Duodenal mucosa (tissue), 2 donors: Measurements from ENCODE around the gene AKAP13.

Source experiments
- H3K27ac ChIP-seq: one replicate; pipeline ENCODE4 v1.7.0; 2013; ENCODE audit warnings: low read depth, low read length
- H3K27me3 ChIP-seq, 2 donors: one replicate each; pipeline ENCODE4 v1.7.0; 2013; ENCODE audit warnings: low read length in 2 of 2, control low read depth in 1 of 2; ENCODE audit not compliant: insufficient read depth in 2 of 2, control insufficient read depth in 1 of 2
- H3K36me3 ChIP-seq, 2 donors: one replicate each; pipeline ENCODE4 v1.7.0; 2013; ENCODE audit warnings: low read length in 2 of 2, control low read depth in 1 of 2; ENCODE audit not compliant: insufficient read depth in 2 of 2, control insufficient read depth in 1 of 2
- H3K4me1 ChIP-seq, 2 donors: one replicate each; pipeline ENCODE4 v1.7.0; 2013; ENCODE audit warnings: low read length in 2 of 2, control low read depth in 1 of 2; ENCODE audit not compliant: insufficient read depth in 2 of 2, control insufficient read depth in 1 of 2
- H3K4me3 ChIP-seq, 2 donors: one replicate each; pipeline ENCODE4 v1.7.0; 2013; ENCODE audit warnings: low read length in 2 of 2, low read depth in 1 of 2
- H3K9ac ChIP-seq, 2 donors: one replicate each; pipeline ENCODE4 v1.7.0; 2013; ENCODE audit warnings: low read length in 2 of 2, low read depth in 1 of 2
- H3K9me3 ChIP-seq, 2 donors: one replicate each; pipeline ENCODE4 v1.7.0; 2013; ENCODE audit warnings: low read length in 2 of 2, control low read depth in 1 of 2; ENCODE audit not compliant: control insufficient read depth in 1 of 2

The AKAP13 gene

DNA sequence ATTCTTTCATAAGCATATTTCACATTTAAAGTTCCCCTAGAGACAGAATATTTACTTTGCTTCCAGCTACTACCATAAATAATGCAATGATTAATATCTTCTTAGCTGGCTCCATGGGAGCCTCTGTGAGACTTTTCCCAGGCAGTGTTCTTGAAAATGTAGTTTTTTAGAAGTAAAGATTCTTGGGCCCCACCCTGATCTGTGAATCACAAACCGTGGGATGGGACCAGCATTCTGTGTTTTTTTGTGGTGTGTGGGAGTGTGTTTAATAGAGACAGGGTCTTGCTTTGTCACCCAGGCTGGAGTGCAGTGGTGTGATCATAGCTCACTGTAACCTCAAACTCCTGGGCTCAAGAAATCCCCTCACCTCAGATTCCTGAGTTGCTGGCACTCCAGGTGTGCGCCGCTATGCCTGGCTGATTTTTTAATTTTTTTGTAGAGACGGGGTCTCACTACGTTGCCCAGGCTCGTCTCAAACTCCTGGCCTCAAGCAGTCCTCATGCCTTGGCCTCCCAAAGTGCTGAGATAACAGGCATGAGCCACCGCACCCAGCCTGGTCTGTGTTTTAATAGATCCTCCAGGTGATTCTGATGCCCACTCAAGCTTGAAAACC is 331.3 kb downstream of the AKAP13 start:
- no peak overlapping the region for H3K4me3 ChIP-seq
- peaks cover 43 to 60% of the 10 kb centered on the region in 2 donors for H3K36me3 ChIP-seq
- no peaks in the 10 kb centered on the region for H3K9me3 ChIP-seq
- H3K9ac ChIP-seq, result no peak overlapping the region
- H3K27me3 ChIP-seq, result no peaks in the 10 kb centered on the region
- peaks cover 16 to 18% of the 10 kb centered on the region in 2 donors for H3K4me1 ChIP-seq
- H3K27ac ChIP-seq, result no peak overlapping the region

DNA sequence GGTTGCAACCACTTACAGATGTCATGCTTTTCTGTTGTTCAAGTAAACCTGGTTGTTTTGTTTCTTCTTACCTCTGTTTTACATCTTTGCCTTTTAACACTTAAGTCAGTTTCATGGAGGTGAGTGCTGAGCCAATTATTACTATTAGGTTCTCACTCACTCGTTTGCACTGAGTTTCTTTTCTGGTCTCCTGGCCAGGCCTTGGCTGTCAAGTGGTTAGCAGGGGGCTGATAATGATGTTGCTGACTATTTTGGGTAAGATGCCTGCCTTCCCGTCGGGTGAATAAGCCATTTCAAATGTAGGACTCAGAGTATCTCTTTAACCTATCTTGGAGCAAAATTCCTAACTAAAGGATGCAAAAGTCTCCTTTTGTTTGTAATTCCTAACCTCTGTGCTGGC is 335.9 kb downstream of the AKAP13 start:
- Histone ChIP-seq H3K4me3 (no peak overlapping the region), H3K27ac (no peak overlapping the region), H3K9ac (no peak overlapping the region), H3K9me3 (no peaks in the 10 kb centered on the region), H3K4me1 (no peaks in the 10 kb centered on the region), H3K27me3 (no peaks in the 10 kb centered on the region), H3K36me3 (peaks cover 57 to 91% of the 10 kb centered on the region in 2 donors)

DNA sequence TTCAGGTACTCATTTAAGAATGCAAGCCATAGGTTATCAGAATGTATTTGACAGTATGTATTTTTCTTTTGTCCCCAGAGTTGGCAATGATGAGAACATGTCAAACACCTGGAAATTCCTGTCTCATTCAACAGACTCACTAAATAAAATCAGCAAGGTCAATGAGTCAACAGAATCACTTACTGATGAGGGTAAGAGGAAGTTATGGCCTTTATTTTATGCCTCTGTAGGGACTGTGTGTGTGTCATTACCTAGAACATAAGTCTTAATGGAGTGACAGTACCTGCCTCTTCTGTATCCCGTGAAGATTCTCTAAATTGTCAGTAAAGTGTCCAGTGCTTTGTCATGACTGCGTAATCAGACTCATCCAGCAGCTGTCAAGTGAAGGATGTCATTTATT is 336.8 kb downstream of the AKAP13 start:
- H3K27me3 ChIP-seq, result no peaks in the 10 kb centered on the region
- H3K4me3 ChIP-seq, result no peak overlapping the region
- peaks cover 53 to 89% of the 10 kb centered on the region in 2 donors for H3K36me3 ChIP-seq
- no peak overlapping the region for H3K9ac ChIP-seq
- H3K4me1 ChIP-seq, result no peaks in the 10 kb centered on the region
- H3K9me3 ChIP-seq, result no peaks in the 10 kb centered on the region
- H3K27ac ChIP-seq, result no peak overlapping the region

DNA sequence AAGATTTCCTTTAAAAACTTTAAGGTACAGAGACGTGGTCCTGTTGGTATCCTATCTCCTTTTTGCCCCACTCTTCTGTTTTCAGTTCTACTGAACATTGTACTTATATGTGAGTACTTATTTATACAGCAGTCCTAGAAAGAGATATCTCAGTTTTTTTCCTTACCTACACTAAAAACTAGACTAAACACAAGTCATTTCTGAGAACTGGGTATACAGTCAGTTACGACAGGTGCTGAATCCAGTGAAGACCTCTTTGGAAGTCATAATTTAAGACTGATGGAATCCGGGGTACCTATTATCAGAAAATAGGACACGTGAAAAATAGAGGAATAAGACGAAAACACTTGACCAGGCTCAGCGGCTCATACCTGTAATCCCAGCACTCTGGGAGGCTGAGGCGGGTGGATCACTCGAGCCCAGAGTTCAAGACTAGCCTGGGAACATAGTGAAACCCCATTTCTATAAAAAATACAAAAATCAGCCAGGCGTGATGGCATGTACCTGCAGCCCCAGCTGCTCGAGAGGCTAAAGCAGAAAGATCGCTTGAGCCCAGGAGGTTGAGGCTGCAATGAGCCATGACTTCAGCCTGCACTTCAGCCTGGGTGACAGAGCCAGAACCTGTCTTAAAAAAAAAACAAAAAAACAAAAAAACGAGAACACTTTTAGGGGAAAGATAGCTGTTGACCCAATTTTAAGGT is 338.0 kb downstream of the AKAP13 start:
- Histone ChIP-seq H3K27ac (no peak overlapping the region), H3K27me3 (no peaks in the 10 kb centered on the region), H3K9me3 (no peaks in the 10 kb centered on the region), H3K4me1 (no peaks in the 10 kb centered on the region), H3K9ac (no peak overlapping the region), H3K4me3 (no peak overlapping the region), H3K36me3 (peaks cover 60 to 90% of the 10 kb centered on the region in 2 donors)

DNA sequence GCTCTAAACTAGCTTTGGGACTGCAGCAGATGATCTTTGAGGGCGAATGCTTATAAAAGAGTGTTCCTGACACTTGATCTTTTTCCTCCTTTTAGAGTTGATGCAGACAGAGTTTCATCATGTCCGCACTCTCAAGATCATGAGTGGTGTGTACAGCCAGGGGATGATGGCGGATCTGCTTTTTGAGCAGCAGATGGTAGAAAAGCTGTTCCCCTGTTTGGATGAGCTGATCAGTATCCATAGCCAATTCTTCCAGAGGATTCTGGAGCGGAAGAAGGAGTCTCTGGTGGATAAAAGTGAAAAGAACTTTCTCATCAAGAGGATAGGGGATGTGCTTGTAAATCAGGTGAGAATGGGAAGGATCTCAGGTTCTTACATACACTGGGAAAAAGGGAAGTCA is 338.6 kb downstream of the AKAP13 start:
- H3K36me3 ChIP-seq, result peaks cover 62 to 91% of the 10 kb centered on the region in 2 donors
- peaks cover under 1 to 1% of the 10 kb centered on the region in 2 donors for H3K4me1 ChIP-seq
- no peaks in the 10 kb centered on the region for H3K27me3 ChIP-seq
- no peak overlapping the region for H3K4me3 ChIP-seq
- H3K27ac ChIP-seq, result no peak overlapping the region
- no peaks in the 10 kb centered on the region for H3K9me3 ChIP-seq
- H3K9ac ChIP-seq, result no peak overlapping the region

DNA sequence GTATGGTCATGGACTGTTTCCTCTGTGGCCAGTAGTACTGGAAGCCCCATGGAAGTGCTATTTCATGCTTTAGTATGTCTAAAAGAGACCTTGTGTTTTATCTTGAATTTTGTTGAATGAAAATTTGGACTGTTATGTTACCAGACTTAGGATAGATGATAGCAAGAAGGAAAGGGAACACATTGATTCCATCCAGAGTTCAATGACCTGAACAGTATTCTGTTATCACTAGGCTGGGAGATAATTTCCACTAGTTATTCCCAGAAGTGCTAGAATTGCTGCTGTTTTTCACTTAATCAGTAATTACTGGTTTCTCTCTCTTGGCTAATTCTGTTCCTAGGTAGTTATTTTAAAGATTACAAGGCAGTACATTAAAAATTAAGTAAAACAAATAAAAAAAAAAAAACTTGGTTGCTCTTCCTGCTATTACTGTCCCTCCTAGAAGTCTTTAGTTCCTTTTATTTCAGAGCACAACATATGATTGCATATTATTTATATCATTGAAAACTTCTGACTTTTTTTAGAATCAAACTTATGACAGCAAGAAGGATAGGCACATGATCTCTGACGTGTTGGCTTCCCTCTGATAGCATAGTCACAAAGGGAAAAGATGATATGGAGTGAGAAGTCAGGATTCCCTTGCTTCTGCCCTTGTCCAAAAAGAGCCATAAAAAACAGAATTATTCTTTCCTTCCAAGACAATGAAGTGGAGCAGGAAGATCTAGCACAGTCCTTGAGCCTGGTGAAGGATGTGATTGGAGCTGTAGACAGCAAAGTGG is 342.2 kb downstream of the AKAP13 start:
- H3K9me3 ChIP-seq, result no peaks in the 10 kb centered on the region
- H3K36me3 ChIP-seq, result peaks cover 63 to 97% of the 10 kb centered on the region in 2 donors
- H3K9ac ChIP-seq, result no peak overlapping the region
- no peak overlapping the region for H3K4me3 ChIP-seq
- H3K4me1 ChIP-seq, result peaks cover 3 to 14% of the 10 kb centered on the region in 2 donors
- H3K27me3 ChIP-seq, result no peaks in the 10 kb centered on the region
- H3K27ac ChIP-seq, result no peak overlapping the region

DNA sequence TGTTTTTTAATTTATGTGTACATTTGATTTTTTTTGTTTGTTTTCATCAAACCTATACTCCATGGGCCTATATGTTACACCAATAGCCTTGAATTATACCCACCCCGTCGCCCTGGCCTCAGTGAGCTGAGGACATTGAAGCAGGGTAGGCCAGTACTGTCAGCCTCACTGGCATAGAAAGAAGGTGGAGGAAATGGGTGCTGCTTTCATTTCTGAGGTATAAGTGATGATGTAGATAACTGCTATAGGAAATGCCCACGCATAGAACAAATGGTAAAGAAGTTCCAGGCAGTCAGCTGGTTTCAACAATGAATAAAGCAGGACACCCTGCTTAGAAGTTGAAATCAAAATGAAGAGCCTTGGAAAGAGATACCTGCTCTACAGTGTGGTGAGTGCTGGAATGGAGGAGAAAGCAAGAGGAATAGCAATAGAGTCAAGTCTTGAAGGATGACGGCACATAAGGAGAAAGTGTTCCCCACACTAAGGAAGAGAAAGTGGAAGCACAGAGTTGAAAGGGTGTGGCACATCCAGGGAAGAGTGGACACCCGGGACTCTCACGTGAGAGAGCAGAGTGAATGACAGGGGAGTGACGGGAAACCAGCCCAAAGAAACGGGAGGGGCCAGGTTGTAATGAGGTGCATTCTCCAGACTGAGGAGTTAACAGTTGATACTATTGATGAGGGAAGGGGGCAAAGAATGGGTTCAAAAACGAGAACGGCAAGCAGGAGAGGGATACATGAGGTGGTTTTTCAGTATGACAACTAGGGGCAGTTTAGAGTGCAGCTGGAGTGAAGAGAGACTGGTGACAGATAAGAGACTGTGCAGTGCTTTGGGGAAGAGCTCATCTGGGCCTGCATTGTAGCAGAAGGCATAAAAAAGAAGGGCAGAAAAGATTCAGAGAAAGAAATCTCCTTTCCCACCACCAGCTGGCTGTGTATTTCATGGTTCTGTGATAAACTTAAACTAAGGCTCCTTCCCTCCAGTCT is 343.9 kb downstream of the AKAP13 start:
- Histone ChIP-seq H3K4me1 (peaks cover 3 to 14% of the 10 kb centered on the region in 2 donors), H3K4me3 (no peak overlapping the region), H3K9me3 (no peaks in the 10 kb centered on the region), H3K9ac (no peak overlapping the region), H3K27ac (no peak overlapping the region), H3K36me3 (peaks cover 63 to 97% of the 10 kb centered on the region in 2 donors), H3K27me3 (no peaks in the 10 kb centered on the region)

DNA sequence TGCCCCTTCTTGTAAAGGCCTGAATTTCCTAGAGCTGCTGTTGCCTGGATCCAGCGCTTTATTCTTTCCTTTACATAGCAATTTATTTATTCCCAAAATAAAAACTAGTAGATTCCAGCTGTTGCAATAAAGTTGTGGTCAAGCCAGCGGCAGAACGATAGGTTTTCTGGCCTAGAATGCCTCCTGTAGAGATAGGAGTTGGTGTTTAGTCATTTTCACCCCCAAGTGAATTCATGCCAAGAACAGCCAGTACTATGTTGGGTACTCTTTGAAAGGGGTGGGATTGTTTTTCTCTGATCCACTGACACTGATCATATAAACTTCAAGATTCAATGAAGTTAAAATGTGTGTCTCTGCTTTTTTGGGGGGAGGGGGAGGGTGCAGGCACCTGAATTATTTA is 344.6 kb downstream of the AKAP13 start:
- H3K36me3 ChIP-seq, result peaks cover 61 to 94% of the 10 kb centered on the region in 2 donors
- H3K27ac ChIP-seq, result no peak overlapping the region
- no peak overlapping the region for H3K4me3 ChIP-seq
- no peaks in the 10 kb centered on the region for H3K9me3 ChIP-seq
- no peaks in the 10 kb centered on the region for H3K27me3 ChIP-seq
- peaks cover 3 to 14% of the 10 kb centered on the region in 2 donors for H3K4me1 ChIP-seq
- no peak overlapping the region for H3K9ac ChIP-seq

DNA sequence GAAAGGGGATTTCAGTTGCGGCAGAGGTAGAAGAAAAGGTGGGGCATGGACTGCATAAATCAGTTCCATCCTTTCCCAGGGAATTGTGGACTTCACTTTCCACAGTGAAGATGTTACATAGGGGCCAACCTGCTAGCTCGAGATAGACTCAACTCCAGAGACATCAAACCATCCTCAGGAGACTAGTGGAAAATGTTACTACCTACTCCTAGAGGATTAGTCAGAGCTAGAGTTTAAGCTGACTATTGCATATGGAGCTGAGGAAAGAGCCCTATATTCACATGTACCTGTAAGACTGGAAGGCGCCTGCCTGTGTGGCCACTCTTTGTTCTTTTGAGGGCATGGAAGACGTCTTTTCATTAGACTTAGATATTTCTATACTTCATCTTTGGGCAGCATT is 345.2 kb downstream of the AKAP13 start:
- Histone ChIP-seq H3K36me3 (peaks cover 56 to 91% of the 10 kb centered on the region in 2 donors), H3K27me3 (no peaks in the 10 kb centered on the region), H3K9me3 (no peaks in the 10 kb centered on the region), H3K27ac (no peak overlapping the region), H3K4me1 (peaks cover 3 to 14% of the 10 kb centered on the region in 2 donors), H3K4me3 (no peak overlapping the region), H3K9ac (no peak overlapping the region)
